Lung (tissue), 12 donors: ENCODE results near the gene GALNT2. TPM values are rescaled to one million over a fixed set of nuclear protein-coding genes. Genes with fewer than 3 reads are reported as not detected.

Source experiments
- ATAC-seq: fragments of 200-7000 bp; cut with Tn5 transposase; one replicate; pipeline ENCODE4 v1.9.1; 2020; ENCODE audit warnings: moderate number of reproducible peaks; ENCODE audit not compliant: insufficient read depth, low FRiP score
- DNase-seq, 3 donors: peaks; one replicate each; pipeline ENCODE4 v3.0.0-alpha.2; 2013 to 2017
- H3K27ac ChIP-seq, 2 donors: one replicate each; pipeline ENCODE4 v1.5.1; 2013; ENCODE audit warnings: mild to moderate bottlenecking in 2 of 2, moderate library complexity in 2 of 2, control low read depth in 1 of 2, inconsistent platforms in 1 of 2, low read depth in 1 of 2, low read length in 1 of 2
- H3K27me3 ChIP-seq, 3 donors: one replicate each; pipeline ENCODE4 v1.5.1; 2013; ENCODE audit warnings: low read length in 2 of 3; ENCODE audit not compliant: control insufficient read depth in 3 of 3, insufficient read depth in 3 of 3
- H3K36me3 ChIP-seq, 4 donors: one replicate each; pipeline ENCODE4 v1.5.1; 2013; ENCODE audit warnings: low read length in 4 of 4, mild to moderate bottlenecking in 1 of 4, moderate library complexity in 1 of 4; ENCODE audit not compliant: control insufficient read depth in 4 of 4, insufficient read depth in 4 of 4
- H3K4me1 ChIP-seq, 5 donors: one replicate each; pipeline ENCODE4 v1.5.1; 2013; ENCODE audit warnings: low read length in 5 of 5, mild to moderate bottlenecking in 2 of 5, moderate library complexity in 1 of 5; ENCODE audit not compliant: control insufficient read depth in 5 of 5, insufficient read depth in 5 of 5
- H3K4me3 ChIP-seq: one replicate; pipeline ENCODE4 v1.5.1; 2013; ENCODE audit warnings: mild to moderate bottlenecking, control low read depth, moderate library complexity
- H3K9ac ChIP-seq, 2 donors: one replicate each; pipeline ENCODE4 v1.5.1; 2013; ENCODE audit warnings: low read length in 2 of 2, control low read depth in 1 of 2; ENCODE audit not compliant: insufficient read depth in 1 of 2
- H3K9me3 ChIP-seq, 4 donors: one replicate each; pipeline ENCODE4 v1.5.1; 2013; ENCODE audit warnings: low read length in 3 of 4, mild to moderate bottlenecking in 1 of 4, moderate library complexity in 1 of 4; ENCODE audit not compliant: control insufficient read depth in 4 of 4, insufficient read depth in 3 of 4
- WGBS, 2 donors: extraction: QIAGEN DNeasy Blood & Tissue Kit; methylation state at CpG; one replicate each; pipeline ENCODE4 v1.1.7; 2013; 5-methylcytosine and 5-hydroxymethylcytosine counted together
- polyA plus RNA-seq, 2 donors: library from polyadenylated mRNA; stranded (reverse); fragments of 200-250 nt; gene quantifications; one replicate each; pipeline ENCODE4 v1.2.1, GENCODE V29; 2013
- total RNA-seq, 2 donors: library from RNA; depleted of rRNA in 1 of 2; stranded (reverse); fragments of >200 nt in 1 of 2; gene quantifications; one replicate each; pipeline ENCODE4 v1.2.1, GENCODE V29; 2014 to 2021
- TF ChIP-seq, protein P1 (sequence below): IDR thresholded peaks from 2 replicates; pipeline ENCODE4 v1.5.1; 2012; ENCODE audit warnings: mild to moderate bottlenecking; ENCODE audit errors: control extremely low read depth, extremely low read depth
- donor health status: control.
- donor health status: control.
- donor health status: Bipolar disorder and iron deficiency.
- donor health status: healthy.
- donor health status: DM: yes; HTN: yes; CAD: no.

The GALNT2 gene
- total and polyA plus RNA-seq, 4 donors = 23.1 to 101 (median 58.9) TPM

- H3K4me3 ChIP-seq = no peak overlapping the region
- ATAC-seq = no peak
- H3K27me3 ChIP-seq = no peaks in the 10 kb centered on the region
- no peak overlapping the region for H3K9ac ChIP-seq
- no peak for DNase-seq
- 49 to 64% methylated on average over 3 of the region's 3 CpGs for WGBS, 2 donors
- H3K4me1 ChIP-seq = peaks cover 0 to 10% (median 4%) of the 10 kb centered on the region in 5 donors
- TF ChIP-seq, protein P1, sequence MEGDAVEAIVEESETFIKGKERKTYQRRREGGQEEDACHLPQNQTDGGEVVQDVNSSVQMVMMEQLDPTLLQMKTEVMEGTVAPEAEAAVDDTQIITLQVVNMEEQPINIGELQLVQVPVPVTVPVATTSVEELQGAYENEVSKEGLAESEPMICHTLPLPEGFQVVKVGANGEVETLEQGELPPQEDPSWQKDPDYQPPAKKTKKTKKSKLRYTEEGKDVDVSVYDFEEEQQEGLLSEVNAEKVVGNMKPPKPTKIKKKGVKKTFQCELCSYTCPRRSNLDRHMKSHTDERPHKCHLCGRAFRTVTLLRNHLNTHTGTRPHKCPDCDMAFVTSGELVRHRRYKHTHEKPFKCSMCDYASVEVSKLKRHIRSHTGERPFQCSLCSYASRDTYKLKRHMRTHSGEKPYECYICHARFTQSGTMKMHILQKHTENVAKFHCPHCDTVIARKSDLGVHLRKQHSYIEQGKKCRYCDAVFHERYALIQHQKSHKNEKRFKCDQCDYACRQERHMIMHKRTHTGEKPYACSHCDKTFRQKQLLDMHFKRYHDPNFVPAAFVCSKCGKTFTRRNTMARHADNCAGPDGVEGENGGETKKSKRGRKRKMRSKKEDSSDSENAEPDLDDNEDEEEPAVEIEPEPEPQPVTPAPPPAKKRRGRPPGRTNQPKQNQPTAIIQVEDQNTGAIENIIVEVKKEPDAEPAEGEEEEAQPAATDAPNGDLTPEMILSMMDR = no peak
- no peak overlapping the region for H3K27ac ChIP-seq
- no peaks in the 10 kb centered on the region for H3K36me3 ChIP-seq
- no peaks in the 10 kb centered on the region for H3K9me3 ChIP-seq
Measured at GRCh38 chr1:230195199-230195598, 128.2 kb downstream of the GALNT2 start.

DNA sequence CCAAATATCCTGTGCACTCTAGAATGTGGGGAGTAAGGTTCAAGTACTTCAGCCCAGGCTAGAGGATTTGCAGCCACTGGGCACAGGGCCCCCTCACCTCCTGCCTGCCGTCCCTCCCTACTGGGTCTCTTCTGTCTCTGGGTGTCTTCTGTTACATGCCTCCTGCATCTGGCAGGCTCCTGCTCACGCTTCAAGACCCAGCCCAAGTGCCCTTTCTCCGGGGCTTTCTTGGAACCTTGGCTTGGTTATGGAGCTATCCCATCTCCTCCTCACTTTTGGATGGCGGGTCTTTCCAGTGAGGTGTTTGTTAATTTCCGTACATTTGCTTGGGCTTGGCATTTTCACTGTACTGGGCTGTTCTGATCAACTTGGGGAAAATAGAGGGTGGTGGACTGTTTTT, 129.0 kb downstream of the GALNT2 start:
- Histone ChIP-seq H3K4me1 (peaks cover 0 to 10% (median 2%) of the 10 kb centered on the region in 5 donors), H3K36me3 (no peaks in the 10 kb centered on the region), H3K27me3 (no peaks in the 10 kb centered on the region), H3K9ac (no peak overlapping the region), H3K4me3 (no peak overlapping the region), H3K9me3 (no peaks in the 10 kb centered on the region), H3K27ac (no peak overlapping the region)
- no peak for ATAC-seq
- no peak for DNase-seq
- TF ChIP-seq, protein P1 = no peak
- WGBS, 2 donors = 95 to 97% methylated on average over 5 of the region's 5 CpGs

GRCh38 chr1:230197644-230198567, 130.9 kb downstream of the GALNT2 start:
- no peak overlapping the region for H3K27ac ChIP-seq
- DNase-seq = no peak

More at GRCh38 chr1:230197644-230198567, 130.9 kb downstream of the GALNT2 start:
- TF ChIP-seq, protein P1 = no peak
- H3K36me3 ChIP-seq = peaks cover 0 to under 1% (median under 1%) of the 10 kb centered on the region in 4 donors
- no peaks in the 10 kb centered on the region for H3K27me3 ChIP-seq
- H3K9ac ChIP-seq = no peak overlapping the region
- H3K9me3 ChIP-seq = no peaks in the 10 kb centered on the region
- no peak for ATAC-seq
- whole genome bisulfite sequencing, 2 donors = 90 to 94% methylated on average over 41 of the region's 41 CpGs
- no peak overlapping the region for H3K4me3 ChIP-seq
- H3K4me1 ChIP-seq = peaks cover 0 to 10% (median 0%) of the 10 kb centered on the region in 5 donors
